ENCODE measurements around the gene DCDC2C.

The DCDC2C gene

GRCh38 chr2:3758906-3759305 lies 55.5 kb downstream of the DCDC2C start:
- H3K27me3 Mint-ChIP-seq, result peaks cover 22% of the 10 kb centered on the region
- no peaks in the 10 kb centered on the region for H3K36me3 Mint-ChIP-seq
- H3K4me3 Mint-ChIP-seq, result no peak overlapping the region
- no peaks in the 10 kb centered on the region for H3K4me1 Mint-ChIP-seq (ENCODE audit: low read depth)
- H3K9me3 Mint-ChIP-seq (ENCODE audit: low read depth), result no peaks in the 10 kb centered on the region
- no peak overlapping the region for H3K27ac Mint-ChIP-seq

GRCh38 chr2:3759331-3759730 lies 56.0 kb downstream of the DCDC2C start:
- Mint-ChIP-seq H3K4me1 (ENCODE audit: low read depth) (no peaks in the 10 kb centered on the region), H3K27ac (no peak overlapping the region)

GRCh38 chr2:3759761-3760160 lies 56.4 kb downstream of the DCDC2C start:
- Mint-ChIP-seq H3K27ac (no peak overlapping the region), H3K4me3 (no peak overlapping the region), H3K4me1 (ENCODE audit: low read depth) (no peaks in the 10 kb centered on the region), H3K27me3 (peaks cover 22% of the 10 kb centered on the region), H3K9me3 (ENCODE audit: low read depth) (no peaks in the 10 kb centered on the region), H3K36me3 (no peaks in the 10 kb centered on the region)

More at GRCh38 chr2:3759331-3759730, 56.0 kb downstream of the DCDC2C start:
- H3K27me3 Mint-ChIP-seq, result peaks cover 22% of the 10 kb centered on the region
- no peaks in the 10 kb centered on the region for H3K9me3 Mint-ChIP-seq (ENCODE audit: low read depth)
- H3K36me3 Mint-ChIP-seq, result no peaks in the 10 kb centered on the region
- H3K4me3 Mint-ChIP-seq, result no peak overlapping the region

- no peaks in the 10 kb centered on the region for H3K4me1 Mint-ChIP-seq (ENCODE audit: low read depth)
- H3K36me3 Mint-ChIP-seq, result no peaks in the 10 kb centered on the region
- no peaks in the 10 kb centered on the region for H3K9me3 Mint-ChIP-seq (ENCODE audit: low read depth)
- H3K27me3 Mint-ChIP-seq, result peaks cover 22% of the 10 kb centered on the region
- no peak overlapping the region for H3K27ac Mint-ChIP-seq
- no peak overlapping the region for H3K4me3 Mint-ChIP-seq
These were observed 57.9 kb downstream of the DCDC2C start for GRCh38 chr2:3761272-3761671.

GRCh38 chr2:3762771-3763447 lies 59.5 kb downstream of the DCDC2C start:
- no peak overlapping the region for H3K27ac Mint-ChIP-seq
- no peaks in the 10 kb centered on the region for H3K9me3 Mint-ChIP-seq (ENCODE audit: low read depth)
- H3K4me3 Mint-ChIP-seq, result no peak overlapping the region
- H3K4me1 Mint-ChIP-seq (ENCODE audit: low read depth), result no peaks in the 10 kb centered on the region
- H3K27me3 Mint-ChIP-seq, result peaks cover 19% of the 10 kb centered on the region
- H3K36me3 Mint-ChIP-seq, result no peaks in the 10 kb centered on the region

- no peaks in the 10 kb centered on the region for H3K36me3 Mint-ChIP-seq
- H3K9me3 Mint-ChIP-seq (ENCODE audit: low read depth), result no peaks in the 10 kb centered on the region
- no peaks in the 10 kb centered on the region for H3K4me1 Mint-ChIP-seq (ENCODE audit: low read depth)
- H3K4me3 Mint-ChIP-seq, result no peak overlapping the region
- H3K27me3 Mint-ChIP-seq, result peaks cover 7% of the 10 kb centered on the region
- H3K27ac Mint-ChIP-seq, result no peak overlapping the region
These were observed 63.4 kb downstream of the DCDC2C start for GRCh38 chr2:3766824-3767223.

GRCh38 chr2:3768960-3769765 lies 65.8 kb downstream of the DCDC2C start:
- Mint-ChIP-seq H3K36me3 (no peaks in the 10 kb centered on the region), H3K27me3 (peaks cover 4% of the 10 kb centered on the region), H3K4me1 (ENCODE audit: low read depth) (no peaks in the 10 kb centered on the region), H3K4me3 (no peak overlapping the region), H3K9me3 (ENCODE audit: low read depth) (no peaks in the 10 kb centered on the region), H3K27ac (no peak overlapping the region)

- Mint-ChIP-seq H3K36me3 (no peaks in the 10 kb centered on the region), H3K4me3 (no peak overlapping the region), H3K9me3 (ENCODE audit: low read depth) (no peaks in the 10 kb centered on the region), H3K27me3 (peaks cover 4% of the 10 kb centered on the region), H3K27ac (no peak overlapping the region), H3K4me1 (ENCODE audit: low read depth) (no peaks in the 10 kb centered on the region)
These were observed 66.4 kb downstream of the DCDC2C start for GRCh38 chr2:3769766-3770165.

- H3K27me3 Mint-ChIP-seq, result peaks cover 4% of the 10 kb centered on the region
- no peaks in the 10 kb centered on the region for H3K9me3 Mint-ChIP-seq (ENCODE audit: low read depth)
- H3K36me3 Mint-ChIP-seq, result no peaks in the 10 kb centered on the region
- no peak overlapping the region for H3K4me3 Mint-ChIP-seq
- no peak overlapping the region for H3K27ac Mint-ChIP-seq
- no peaks in the 10 kb centered on the region for H3K4me1 Mint-ChIP-seq (ENCODE audit: low read depth)
These were observed 67.5 kb downstream of the DCDC2C start for GRCh38 chr2:3770724-3771415.

GRCh38 chr2:3771576-3771975 lies 68.2 kb downstream of the DCDC2C start:
- H3K27me3 Mint-ChIP-seq, result peaks cover 9% of the 10 kb centered on the region
- no peak overlapping the region for H3K4me3 Mint-ChIP-seq

GRCh38 chr2:3774336-3774735 lies 71.0 kb downstream of the DCDC2C start:
- H3K36me3 Mint-ChIP-seq, result no peaks in the 10 kb centered on the region
- H3K9me3 Mint-ChIP-seq (ENCODE audit: low read depth), result no peaks in the 10 kb centered on the region
- no peak overlapping the region for H3K4me3 Mint-ChIP-seq
- peaks cover 23% of the 10 kb centered on the region for H3K27me3 Mint-ChIP-seq
- H3K4me1 Mint-ChIP-seq (ENCODE audit: low read depth), result no peaks in the 10 kb centered on the region
- no peak overlapping the region for H3K27ac Mint-ChIP-seq

More at GRCh38 chr2:3771576-3771975, 68.2 kb downstream of the DCDC2C start:
- Mint-ChIP-seq H3K4me1 (ENCODE audit: low read depth) (no peaks in the 10 kb centered on the region), H3K36me3 (no peaks in the 10 kb centered on the region), H3K27ac (no peak overlapping the region), H3K9me3 (ENCODE audit: low read depth) (no peaks in the 10 kb centered on the region)

- peaks cover 4% of the 10 kb centered on the region for H3K4me1 Mint-ChIP-seq (ENCODE audit: low read depth)
- H3K27me3 Mint-ChIP-seq, result peaks cover 27% of the 10 kb centered on the region
- H3K27ac Mint-ChIP-seq, result no peak overlapping the region
- no peaks in the 10 kb centered on the region for H3K36me3 Mint-ChIP-seq
- no peaks in the 10 kb centered on the region for H3K9me3 Mint-ChIP-seq (ENCODE audit: low read depth)
- H3K4me3 Mint-ChIP-seq, result no peak overlapping the region
These were observed 72.9 kb downstream of the DCDC2C start for GRCh38 chr2:3776311-3776710.

- Mint-ChIP-seq H3K4me3 (no peak overlapping the region), H3K4me1 (ENCODE audit: low read depth) (peaks cover 4% of the 10 kb centered on the region), H3K36me3 (no peaks in the 10 kb centered on the region), H3K27me3 (peaks cover 23% of the 10 kb centered on the region), H3K9me3 (ENCODE audit: low read depth) (no peaks in the 10 kb centered on the region), H3K27ac (no peak overlapping the region)
These were observed 74.6 kb downstream of the DCDC2C start for GRCh38 chr2:3777966-3778365.

- H3K4me3 Mint-ChIP-seq, result no peak overlapping the region
- no peaks in the 10 kb centered on the region for H3K9me3 Mint-ChIP-seq (ENCODE audit: low read depth)
- no peaks in the 10 kb centered on the region for H3K36me3 Mint-ChIP-seq
- no peak overlapping the region for H3K27ac Mint-ChIP-seq
- H3K27me3 Mint-ChIP-seq, result peaks cover 24% of the 10 kb centered on the region
- peaks cover 4% of the 10 kb centered on the region for H3K4me1 Mint-ChIP-seq (ENCODE audit: low read depth)
These were observed 75.6 kb downstream of the DCDC2C start for GRCh38 chr2:3778851-3779495.
